ENCODE results near the gene SLC26A5. TPM values are rescaled to one million over a fixed set of nuclear protein-coding genes. Genes with fewer than 3 reads are reported as not detected.

SLC26A5 gene
- total RNA-seq, 1 experiment from 2014 or later = not detected

- Mint-ChIP-seq H3K27me3 (ENCODE audit: insufficient read depth, unreplicated experiment) (no peaks in the 10 kb centered on the region), H3K4me3 (ENCODE audit: unreplicated experiment) (peak overlapping the region; percentile 98), H3K4me1 (ENCODE audit: insufficient read depth, unreplicated experiment) (peaks cover 31% of the 10 kb centered on the region), H3K9me3 (ENCODE audit: unreplicated experiment) (no peaks in the 10 kb centered on the region), H3K36me3 (ENCODE audit: insufficient read depth, unreplicated experiment) (peaks cover 15% of the 10 kb centered on the region), H3K27ac (ENCODE audit: low read depth, unreplicated experiment) (peak overlapping the region; percentile 99)
- BruUV-seq (replicated peaks) = no TSS peak
- intact Hi-C loops (cut with micrococcal nuclease) = loop anchor here (10.0 kb wide), 1 partner anchor 54 kb away; the partner anchor contains the start of gene PMPCB
- DNase-seq (ENCODE audit: unreplicated experiment) = no peak
- CTCF ChIA-PET = interaction anchor here (0.7 kb wide), 1 partner anchor 62 kb away, joined by 3 read pairs; no protein-coding TSS in a partner anchor
- POLR2A ChIA-PET = interaction anchor here (1.2 to 3.4 kb wide), 4 partner anchors 10 to 56 kb away, joined by 3 to 14 read pairs (median 10); partner anchors contain the start of gene PMPCB
- TF ChIP-seq CTCF (IDR thresholded peaks at IDR 0.05; ENCODE audit: unreplicated experiment) = no peak
Observed at GRCh38 chr7:103348959-103349358, 97.0 kb downstream of the SLC26A5 start.

- ChIA-PET POLR2A (interaction anchor here (0.9 to 3.4 kb wide), 14 partner anchors 8 to 1669 kb away, joined by 3 to 14 read pairs (median 4); partner anchors contain the start of genes ARMC10, FBXL13 and PMPCB), CTCF (interaction anchor here (0.6 kb wide), 1 partner anchor 99 kb away, joined by 4 read pairs; no protein-coding TSS in a partner anchor)
- peaks cover 31% of the 10 kb centered on the region for H3K4me1 Mint-ChIP-seq (ENCODE audit: insufficient read depth, unreplicated experiment)
Observed at GRCh38 chr7:103348452-103348851, 97.6 kb downstream of the SLC26A5 start.

GRCh38 chr7:103347507-103348267, 98.3 kb downstream of the SLC26A5 start, which contains the start of gene PSMC2:
Gene PSMC2 (plus strand): TSS chr7:103347643. CDS start chr7:103347712, 69 bp downstream.
- H3K27me3 Mint-ChIP-seq (ENCODE audit: insufficient read depth, unreplicated experiment) = no peaks in the 10 kb centered on the region
- peak within 1 kb of the TSS; percentile 98 for H3K4me3 Mint-ChIP-seq (ENCODE audit: unreplicated experiment)
- H3K9me3 Mint-ChIP-seq (ENCODE audit: unreplicated experiment) = no peaks in the 10 kb centered on the region
- TSS peak; percentile 63 for BruUV-seq (replicated peaks)
- CTCF ChIA-PET = interaction anchor here (0.6 to 1.6 kb wide), 4 partner anchors 50 to 884 kb away, joined by 3 to 5 read pairs (median 4); partner anchors contain the start of gene PMPCB
- intact Hi-C loops (cut with micrococcal nuclease) = loop anchor here (2.0 to 10.0 kb wide), 2 partner anchors 53 to 59 kb away; partner anchors contain the start of gene PMPCB
- H3K27ac Mint-ChIP-seq (ENCODE audit: low read depth, unreplicated experiment) = peak within 1 kb of the TSS; percentile 99
- TF ChIP-seq CTCF (IDR thresholded peaks at IDR 0.05; ENCODE audit: unreplicated experiment) = no peak
- POLR2A ChIA-PET = interaction anchor here (0.6 to 3.4 kb wide), 18 partner anchors 8 to 1669 kb away, joined by 3 to 14 read pairs (median 4); partner anchors contain the start of genes ARMC10, FBXL13, NAPEPLD and PMPCB
- H3K4me1 Mint-ChIP-seq (ENCODE audit: insufficient read depth, unreplicated experiment) = peaks cover 31% of the 10 kb centered on the region
- H3K36me3 Mint-ChIP-seq (ENCODE audit: insufficient read depth, unreplicated experiment) = peaks cover 10% of the 10 kb centered on the region
- peak; percentile 91 for DNase-seq (ENCODE audit: unreplicated experiment)

More at GRCh38 chr7:103348452-103348851, 97.6 kb downstream of the SLC26A5 start:
- peaks cover 12% of the 10 kb centered on the region for H3K36me3 Mint-ChIP-seq (ENCODE audit: insufficient read depth, unreplicated experiment)
- TF ChIP-seq CTCF (IDR thresholded peaks at IDR 0.05; ENCODE audit: unreplicated experiment) = no peak
- no peaks in the 10 kb centered on the region for H3K9me3 Mint-ChIP-seq (ENCODE audit: unreplicated experiment)
- no peak for DNase-seq (ENCODE audit: unreplicated experiment)
- intact Hi-C loops (cut with micrococcal nuclease) = loop anchor here (10.0 kb wide), 1 partner anchor 54 kb away; the partner anchor contains the start of gene PMPCB
- peak overlapping the region; percentile 98 for H3K4me3 Mint-ChIP-seq (ENCODE audit: unreplicated experiment)
- no peaks in the 10 kb centered on the region for H3K27me3 Mint-ChIP-seq (ENCODE audit: insufficient read depth, unreplicated experiment)
- H3K27ac Mint-ChIP-seq (ENCODE audit: low read depth, unreplicated experiment) = peak overlapping the region; percentile 99
- no TSS peak for BruUV-seq (replicated peaks)

- Mint-ChIP-seq H3K27ac (ENCODE audit: low read depth, unreplicated experiment) (no peak overlapping the region), H3K4me1 (ENCODE audit: insufficient read depth, unreplicated experiment) (peaks cover 30% of the 10 kb centered on the region), H3K36me3 (ENCODE audit: insufficient read depth, unreplicated experiment) (peaks cover 10% of the 10 kb centered on the region), H3K9me3 (ENCODE audit: unreplicated experiment) (no peaks in the 10 kb centered on the region), H3K4me3 (ENCODE audit: unreplicated experiment) (peak overlapping the region; percentile 98), H3K27me3 (ENCODE audit: insufficient read depth, unreplicated experiment) (no peaks in the 10 kb centered on the region)
- POLR2A ChIA-PET = interaction anchor here (0.6 to 2.4 kb wide), 5 partner anchors 7 to 845 kb away, joined by 3 to 7 read pairs (median 4); partner anchors contain the start of gene ARMC10
- no peak for TF ChIP-seq CTCF (IDR thresholded peaks at IDR 0.05; ENCODE audit: unreplicated experiment)
- DNase-seq (ENCODE audit: unreplicated experiment) = no peak
- CTCF ChIA-PET = interaction anchor here (1.0 to 1.6 kb wide), 2 partner anchors 49 to 100 kb away, joined by 3 to 5 read pairs; partner anchors contain the start of gene PMPCB
- no TSS peak for BruUV-seq (replicated peaks)
- intact Hi-C loops (cut with micrococcal nuclease) = loop anchor here (2.0 to 10.0 kb wide), 2 partner anchors 52 to 60 kb away; partner anchors contain the start of gene PMPCB
Observed at GRCh38 chr7:103346396-103346795, 99.6 kb downstream of the SLC26A5 start.
